GM12878 (cell line): ENCODE data around the gene TMEM250. TPM values are rescaled to one million over a fixed set of nuclear protein-coding genes. Genes with fewer than 3 reads are reported as not detected.

Experiments
- ATAC-seq: fragments of 200-7000 bp; cut with Tn5 transposase; 3 replicates; pipeline ENCODE4 v1.9.1; 2020; ENCODE audit warnings: mild to moderate bottlenecking, moderate library complexity
- BruUV-seq: library from RNA; stranded (reverse); fragments of 400-500 nt; replicated peaks from 2 replicates; lab custom pipeline; 2021; lab: Mats Ljungman, UMichigan
- CTCF ChIA-PET: fragments of 300-600 bp; sonication (Branson Sonifier 250); formaldehyde crosslinking; extraction: SDS; loops from one replicate; lab custom pipeline; 2021; ENCODE audit warnings: inconsistent platforms; lab: Yijun Ruan, JAX
- POLR2A ChIA-PET: fragments of 350-600 bp; formaldehyde crosslinking; extraction: SDS; loops from one replicate; lab custom pipeline; 2021; ENCODE audit warnings: inconsistent platforms; lab: Charles Lee
- RAD21 ChIA-PET: fragments of 300-600 bp; sonication (Branson Sonifier 250); formaldehyde crosslinking; loops from one replicate; lab custom pipeline; 2023; ENCODE audit warnings: antibody characterized with exemption; ENCODE audit not compliant: unreplicated experiment; lab: Charles Lee
- SMC1A ChIA-PET: fragments of 300-600 bp; sonication (Branson Sonifier 250); formaldehyde crosslinking; loops from one replicate; lab custom pipeline; 2023; ENCODE audit not compliant: unreplicated experiment, uncharacterized antibody; lab: Charles Lee
- DNase-seq: peaks from one replicate; pipeline ENCODE4 v3.0.0-alpha.2; 2011; ENCODE audit warnings: low read depth, low spot score
- FAIRE-seq: peaks from 3 replicates; lab custom pipeline; 2011; peaks lifted over from hg19 to GRCh38; lab: Jason Lieb, UNC
- H2AFZ ChIP-seq: 2 replicates; pipeline ENCODE4 v1.6.0; 2011; ENCODE audit warnings: low read depth, low read length, control low read depth; ENCODE audit not compliant: control insufficient read depth
- H3K27ac ChIP-seq: 2 replicates; pipeline ENCODE4 v1.5.1; 2011; ENCODE audit warnings: control low read depth; ENCODE audit not compliant: control insufficient read depth, insufficient read depth
- H3K27me3 ChIP-seq, 2 experiments: replicated peaks in 1 of 2; 2 replicates each; pipeline versions ENCODE4 v1.6.0 to v1.6.1; 2011; ENCODE audit warnings: low read length in 1 of 2; ENCODE audit not compliant: control insufficient read depth in 2 of 2, insufficient read depth in 2 of 2
- H3K36me3 ChIP-seq, 2 experiments: 2 replicates each; pipeline ENCODE4 v1.5.1; 2011; ENCODE audit warnings: low read length in 1 of 2; ENCODE audit not compliant: control insufficient read depth in 2 of 2, insufficient read depth in 2 of 2
- H3K4me1 ChIP-seq: 2 replicates; pipeline ENCODE4 v1.6.1; 2011; ENCODE audit warnings: mild to moderate bottlenecking, low read length, moderate library complexity, mixed read lengths; ENCODE audit not compliant: control insufficient read depth, insufficient read depth
- H3K4me2 ChIP-seq: 2 replicates; pipeline ENCODE4 v1.6.0; 2011; ENCODE audit warnings: control low read depth; ENCODE audit not compliant: control insufficient read depth, insufficient read depth
- H3K4me3 ChIP-seq: fragments of 200-600 bp; sonication (generic); 2 replicates; pipeline ENCODE4 v1.5.1; 2016
- H3K79me2 ChIP-seq: 2 replicates; pipeline ENCODE4 v1.6.0; 2011; ENCODE audit warnings: low read length; ENCODE audit not compliant: control insufficient read depth, insufficient read depth
- H3K9ac ChIP-seq: 2 replicates; pipeline ENCODE4 v1.8.0; 2011; ENCODE audit warnings: low read length, control low read depth, mixed read lengths; ENCODE audit not compliant: control insufficient read depth, insufficient read depth
- H3K9me3 ChIP-seq: replicated peaks from 3 replicates; pipeline ENCODE4 v1.5.1; 2011; ENCODE audit warnings: mild to moderate bottlenecking, low read length; ENCODE audit not compliant: control insufficient read depth, insufficient read depth
- H4K20me1 ChIP-seq: 2 replicates; pipeline ENCODE4 v1.6.0; 2011; ENCODE audit not compliant: control insufficient read depth, insufficient read depth
- HCFC1 ChIP-seq: fragments of 150-350 bp; IDR thresholded peaks from 2 replicates; pipeline ENCODE4 v1.6.1; 2014; ENCODE audit warnings: low read length
- HDAC2 ChIP-seq: fragments of 200-600 bp; sonication (generic); IDR thresholded peaks from 2 replicates; pipeline ENCODE4 v1.6.1; 2017
- JUNB ChIP-seq: IDR thresholded peaks from 2 replicates; pipeline ENCODE4 v1.6.1; 2016; ENCODE audit warnings: antibody characterized with exemption, mild to moderate bottlenecking
- RAD21 ChIP-seq: IDR thresholded peaks from 2 replicates; pipeline ENCODE4 v1.6.1; 2011; ENCODE audit warnings: mild to moderate bottlenecking, low read depth, low read length, moderate library complexity; ENCODE audit not compliant: insufficient read depth
- RCOR1 ChIP-seq: conservative IDR thresholded peaks from 2 replicates; pipeline ENCODE4 v1.6.1; 2012; ENCODE audit warnings: low read depth, low read length, improper control_type of control experiment
- RFX5 ChIP-seq: IDR thresholded peaks from 2 replicates; pipeline ENCODE4 v1.6.1; 2011; ENCODE audit warnings: low read depth, low read length, improper control_type of control experiment
- SMAD5 ChIP-seq: IDR thresholded peaks from 2 replicates; pipeline ENCODE4 v1.6.1; 2016; ENCODE audit warnings: antibody characterized with exemption, low read depth
- STAT1 ChIP-seq: fragments of 450-650 bp; conservative IDR thresholded peaks from 2 replicates; pipeline ENCODE4 v1.6.1; 2014; ENCODE audit warnings: antibody characterized with exemption, mild to moderate bottlenecking
- TCF12 ChIP-seq: IDR thresholded peaks from 2 replicates; pipeline ENCODE4 v1.6.1; 2011; ENCODE audit warnings: low read depth, mild to moderate bottlenecking, low read length
- TCF3 ChIP-seq: IDR thresholded peaks from 2 replicates; pipeline ENCODE4 v1.6.1; 2012; ENCODE audit warnings: low read depth, mild to moderate bottlenecking, low read length, borderline replicate concordance; ENCODE audit not compliant: insufficient read depth
- ZBTB33 ChIP-seq: fragments of 450-650 bp; IDR thresholded peaks from 2 replicates; pipeline ENCODE4 v1.6.1; 2017; ENCODE audit warnings: mild to moderate bottlenecking
- WGBS: methylation state at CpG from one replicate; pipeline ENCODE4 v1.1.6; 2016; ENCODE audit warnings: low lambda C conversion rate; ENCODE audit not compliant: insufficient replicate concordance, insufficient coverage; ENCODE audit errors: missing lambda C conversion rate; 5-methylcytosine and 5-hydroxymethylcytosine counted together
- in situ Hi-C: fragments of 300-500 bp; cut with MboI; formaldehyde crosslinking; loops from 9 replicates; pipeline ENCODE4 v1.14.3; 2018; ENCODE audit warnings: mixed read lengths
- intact Hi-C: fragments of 100-400 bp; cut with micrococcal nuclease; formaldehyde crosslinking; loops from one replicate; pipeline ENCODE4 v1.14.2; 2022; ENCODE audit not compliant: unreplicated experiment
- polyA plus RNA-seq, 11 experiments: library from polyadenylated mRNA; depleted of rRNA in 4 of 11; unstranded in 6 of 11; stranded (reverse) in 5 of 11; fragments of >200 nt; fragmentation: Nextera tagmentation in 4 of 11; fragmentation: Illumina TruSeq in 1 of 11; extraction: Ambion mirVana in 4 of 11; extraction: Trizol in 1 of 11; gene quantifications; 1 replicate in 1 of 11; 2 replicates in 10 of 11; pipeline versions ENCODE4 v1.2.1 to v1.2.3, GENCODE V29; 2011 to 2016; ENCODE audit warnings: inconsistent platforms in 2 of 11, missing spikeins in 2 of 11, low read depth in 1 of 11
- total RNA-seq, 4 experiments: library from RNA; depleted of rRNA in 3 of 4; stranded (reverse); fragments of >200 nt in 3 of 4; fragmentation: Illumina TruSeq in 1 of 4; extraction: Trizol in 1 of 4; gene quantifications; 2 replicates each; pipeline versions ENCODE4 v1.2.1 to v1.2.3, GENCODE V29; 2013 to 2021
- TF ChIP-seq, protein P1 (sequence below): fragments of 450-650 bp; IDR thresholded peaks from 2 replicates; pipeline ENCODE4 v1.6.1; 2018; ENCODE audit warnings: borderline replicate concordance, mild to moderate bottlenecking; ENCODE audit not compliant: partially characterized antibody
- TF ChIP-seq, protein P2 (sequence below): IDR thresholded peaks from 2 replicates; pipeline ENCODE4 v1.6.1; 2012; ENCODE audit warnings: low read depth, low read length, improper control_type of control experiment
- TF ChIP-seq, protein P3 (sequence below): fragments of 450-650 bp; IDR thresholded peaks from 2 replicates; pipeline ENCODE4 v1.6.1; 2016; ENCODE audit warnings: mild to moderate bottlenecking

Gene TMEM250
- total and polyA plus RNA-seq, 10 of the 15 experiments (the other 5 are each of a cell fraction or from before 2014, with no cell fraction given) = 0.39 to 39.9 (median 8.5) TPM

GRCh38 chr9:136141682-136142413 lies 23.2 kb upstream of the TMEM250 start:
- intact Hi-C loops (no loop called here), in situ Hi-C loops (no loop called here)
- ChIA-PET POLR2A (no interaction called here), CTCF (interaction anchor here (1.1 to 1.3 kb wide), 2 partner anchors 126 to 174 kb away, joined by 3 read pairs; no protein-coding TSS in a partner anchor), RAD21 (no interaction called here), SMC1A (interaction anchor here (1.9 kb wide), 1 partner anchor 52 kb away, joined by 5 read pairs; no protein-coding TSS in a partner anchor)
- FAIRE-seq = no peak
- Histone ChIP-seq H4K20me1 (no peaks in the 10 kb centered on the region), H3K4me1 (no peaks in the 10 kb centered on the region), H3K4me3 (no peak overlapping the region), H2AFZ (no peak overlapping the region), H3K9ac (no peak overlapping the region), H3K9me3 (no peaks in the 10 kb centered on the region), H3K27ac (no peak overlapping the region), H3K4me2 (no peak overlapping the region), H3K36me3 (no peaks in the 10 kb centered on the region), H3K79me2 (no peaks in the 10 kb centered on the region), H3K27me3 (peaks cover 0 to 2% of the 10 kb centered on the region in 2 experiments; a peak in 2 of 4 replicates)
- 40% methylated on average over 19 of the region's 19 CpGs for WGBS
- no TSS peak for BruUV-seq
- no peak for ATAC-seq
- no peak for DNase-seq
- TF ChIP-seq STAT1 = no peak
- TF ChIP-seq, protein P1, sequence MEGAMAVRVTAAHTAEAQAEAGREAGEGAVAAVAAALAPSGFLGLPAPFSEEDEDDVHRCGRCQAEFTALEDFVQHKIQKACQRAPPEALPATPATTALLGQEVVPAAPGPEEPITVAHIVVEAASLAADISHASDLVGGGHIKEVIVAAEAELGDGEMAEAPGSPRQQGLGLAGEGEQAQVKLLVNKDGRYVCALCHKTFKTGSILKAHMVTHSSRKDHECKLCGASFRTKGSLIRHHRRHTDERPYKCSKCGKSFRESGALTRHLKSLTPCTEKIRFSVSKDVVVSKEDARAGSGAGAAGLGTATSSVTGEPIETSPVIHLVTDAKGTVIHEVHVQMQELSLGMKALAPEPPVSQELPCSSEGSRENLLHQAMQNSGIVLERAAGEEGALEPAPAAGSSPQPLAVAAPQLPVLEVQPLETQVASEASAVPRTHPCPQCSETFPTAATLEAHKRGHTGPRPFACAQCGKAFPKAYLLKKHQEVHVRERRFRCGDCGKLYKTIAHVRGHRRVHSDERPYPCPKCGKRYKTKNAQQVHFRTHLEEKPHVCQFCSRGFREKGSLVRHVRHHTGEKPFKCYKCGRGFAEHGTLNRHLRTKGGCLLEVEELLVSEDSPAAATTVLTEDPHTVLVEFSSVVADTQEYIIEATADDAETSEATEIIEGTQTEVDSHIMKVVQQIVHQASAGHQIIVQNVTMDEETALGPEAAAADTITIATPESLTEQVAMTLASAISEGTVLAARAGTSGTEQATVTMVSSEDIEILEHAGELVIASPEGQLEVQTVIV = no peak
- no peak for TF ChIP-seq RAD21
- no peak for TF ChIP-seq SMAD5
- TF ChIP-seq ZBTB33 = no peak
- no peak for TF ChIP-seq RCOR1
- TF ChIP-seq JUNB = no peak
- TF ChIP-seq, protein P2, sequence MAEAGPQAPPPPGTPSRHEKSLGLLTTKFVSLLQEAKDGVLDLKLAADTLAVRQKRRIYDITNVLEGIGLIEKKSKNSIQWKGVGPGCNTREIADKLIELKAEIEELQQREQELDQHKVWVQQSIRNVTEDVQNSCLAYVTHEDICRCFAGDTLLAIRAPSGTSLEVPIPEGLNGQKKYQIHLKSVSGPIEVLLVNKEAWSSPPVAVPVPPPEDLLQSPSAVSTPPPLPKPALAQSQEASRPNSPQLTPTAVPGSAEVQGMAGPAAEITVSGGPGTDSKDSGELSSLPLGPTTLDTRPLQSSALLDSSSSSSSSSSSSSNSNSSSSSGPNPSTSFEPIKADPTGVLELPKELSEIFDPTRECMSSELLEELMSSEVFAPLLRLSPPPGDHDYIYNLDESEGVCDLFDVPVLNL = no peak
- TF ChIP-seq TCF12 = no peak
- no peak for TF ChIP-seq TCF3
- no peak for TF ChIP-seq HCFC1
- no peak for TF ChIP-seq RFX5
- no peak for TF ChIP-seq HDAC2
- TF ChIP-seq, protein P3, sequence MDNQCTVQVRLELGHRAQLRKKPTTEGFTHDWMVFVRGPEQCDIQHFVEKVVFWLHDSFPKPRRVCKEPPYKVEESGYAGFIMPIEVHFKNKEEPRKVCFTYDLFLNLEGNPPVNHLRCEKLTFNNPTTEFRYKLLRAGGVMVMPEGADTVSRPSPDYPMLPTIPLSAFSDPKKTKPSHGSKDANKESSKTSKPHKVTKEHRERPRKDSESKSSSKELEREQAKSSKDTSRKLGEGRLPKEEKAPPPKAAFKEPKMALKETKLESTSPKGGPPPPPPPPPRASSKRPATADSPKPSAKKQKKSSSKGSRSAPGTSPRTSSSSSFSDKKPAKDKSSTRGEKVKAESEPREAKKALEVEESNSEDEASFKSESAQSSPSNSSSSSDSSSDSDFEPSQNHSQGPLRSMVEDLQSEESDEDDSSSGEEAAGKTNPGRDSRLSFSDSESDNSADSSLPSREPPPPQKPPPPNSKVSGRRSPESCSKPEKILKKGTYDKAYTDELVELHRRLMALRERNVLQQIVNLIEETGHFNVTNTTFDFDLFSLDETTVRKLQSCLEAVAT = no peak
